ENCODE measurements around the gene HYAL2. TPM values are rescaled to one million over a fixed set of nuclear protein-coding genes. Genes with fewer than 3 reads are reported as not detected.

Gene HYAL2
- total and polyA plus RNA-seq, 9 of the 15 experiments (the other 6 are each of a cell fraction or from before 2014, with no cell fraction given), result 0.36 to 22.7 (median 11.4) TPM; not detected in 1

DNA sequence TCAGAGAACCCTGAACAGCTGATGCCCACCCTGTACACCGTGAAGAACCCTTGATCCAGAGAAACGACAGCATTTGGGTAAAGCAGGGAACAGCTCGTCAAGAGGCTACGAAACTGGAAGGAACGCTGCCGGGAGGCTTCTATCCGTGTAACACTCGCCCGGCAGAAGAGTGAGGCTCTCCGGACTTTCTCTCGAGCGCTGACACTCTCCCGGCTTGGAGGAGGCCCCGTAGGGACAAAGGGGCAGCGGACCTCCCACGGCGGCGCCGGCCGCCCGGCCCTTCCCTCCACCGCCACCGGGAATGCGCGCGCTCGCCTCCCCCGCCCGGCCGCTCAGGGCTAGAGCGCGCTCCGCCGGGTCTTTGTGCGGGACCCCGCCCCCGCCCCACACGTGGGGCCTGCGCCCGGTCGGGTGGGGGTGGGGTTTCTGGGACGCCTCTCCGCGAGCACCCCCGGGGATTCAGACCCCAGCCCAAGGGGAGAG lies 1.7 kb downstream of the HYAL2 start (continued):
- TF ChIP-seq, protein P1, sequence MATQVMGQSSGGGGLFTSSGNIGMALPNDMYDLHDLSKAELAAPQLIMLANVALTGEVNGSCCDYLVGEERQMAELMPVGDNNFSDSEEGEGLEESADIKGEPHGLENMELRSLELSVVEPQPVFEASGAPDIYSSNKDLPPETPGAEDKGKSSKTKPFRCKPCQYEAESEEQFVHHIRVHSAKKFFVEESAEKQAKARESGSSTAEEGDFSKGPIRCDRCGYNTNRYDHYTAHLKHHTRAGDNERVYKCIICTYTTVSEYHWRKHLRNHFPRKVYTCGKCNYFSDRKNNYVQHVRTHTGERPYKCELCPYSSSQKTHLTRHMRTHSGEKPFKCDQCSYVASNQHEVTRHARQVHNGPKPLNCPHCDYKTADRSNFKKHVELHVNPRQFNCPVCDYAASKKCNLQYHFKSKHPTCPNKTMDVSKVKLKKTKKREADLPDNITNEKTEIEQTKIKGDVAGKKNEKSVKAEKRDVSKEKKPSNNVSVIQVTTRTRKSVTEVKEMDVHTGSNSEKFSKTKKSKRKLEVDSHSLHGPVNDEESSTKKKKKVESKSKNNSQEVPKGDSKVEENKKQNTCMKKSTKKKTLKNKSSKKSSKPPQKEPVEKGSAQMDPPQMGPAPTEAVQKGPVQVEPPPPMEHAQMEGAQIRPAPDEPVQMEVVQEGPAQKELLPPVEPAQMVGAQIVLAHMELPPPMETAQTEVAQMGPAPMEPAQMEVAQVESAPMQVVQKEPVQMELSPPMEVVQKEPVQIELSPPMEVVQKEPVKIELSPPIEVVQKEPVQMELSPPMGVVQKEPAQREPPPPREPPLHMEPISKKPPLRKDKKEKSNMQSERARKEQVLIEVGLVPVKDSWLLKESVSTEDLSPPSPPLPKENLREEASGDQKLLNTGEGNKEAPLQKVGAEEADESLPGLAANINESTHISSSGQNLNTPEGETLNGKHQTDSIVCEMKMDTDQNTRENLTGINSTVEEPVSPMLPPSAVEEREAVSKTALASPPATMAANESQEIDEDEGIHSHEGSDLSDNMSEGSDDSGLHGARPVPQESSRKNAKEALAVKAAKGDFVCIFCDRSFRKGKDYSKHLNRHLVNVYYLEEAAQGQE (IDR thresholded peaks at IDR 0.05; ENCODE audit: borderline replicate concordance), result peak; percentile 14; the same call in 1 of the 2 replicates
- TF ChIP-seq, protein P1 (CRISPR knock-in tag; IDR thresholded peaks at IDR 0.05; ENCODE audit: low read depth), result no peak
- TF ChIP-seq TEAD1 (CRISPR knock-in tag; IDR thresholded peaks at IDR 0.05), result peak; percentile 33 to 69; a peak in 2 of 4 replicates
- TF ChIP-seq MYC (IDR thresholded peaks at IDR 0.05; ENCODE audit: low read depth, low read length), result peak; percentile 80
- no peak for TF ChIP-seq MYC (CRISPR knock-in tag; IDR thresholded peaks at IDR 0.05; ENCODE audit: borderline replicate concordance, low read depth)
- TF ChIP-seq, protein P2, sequence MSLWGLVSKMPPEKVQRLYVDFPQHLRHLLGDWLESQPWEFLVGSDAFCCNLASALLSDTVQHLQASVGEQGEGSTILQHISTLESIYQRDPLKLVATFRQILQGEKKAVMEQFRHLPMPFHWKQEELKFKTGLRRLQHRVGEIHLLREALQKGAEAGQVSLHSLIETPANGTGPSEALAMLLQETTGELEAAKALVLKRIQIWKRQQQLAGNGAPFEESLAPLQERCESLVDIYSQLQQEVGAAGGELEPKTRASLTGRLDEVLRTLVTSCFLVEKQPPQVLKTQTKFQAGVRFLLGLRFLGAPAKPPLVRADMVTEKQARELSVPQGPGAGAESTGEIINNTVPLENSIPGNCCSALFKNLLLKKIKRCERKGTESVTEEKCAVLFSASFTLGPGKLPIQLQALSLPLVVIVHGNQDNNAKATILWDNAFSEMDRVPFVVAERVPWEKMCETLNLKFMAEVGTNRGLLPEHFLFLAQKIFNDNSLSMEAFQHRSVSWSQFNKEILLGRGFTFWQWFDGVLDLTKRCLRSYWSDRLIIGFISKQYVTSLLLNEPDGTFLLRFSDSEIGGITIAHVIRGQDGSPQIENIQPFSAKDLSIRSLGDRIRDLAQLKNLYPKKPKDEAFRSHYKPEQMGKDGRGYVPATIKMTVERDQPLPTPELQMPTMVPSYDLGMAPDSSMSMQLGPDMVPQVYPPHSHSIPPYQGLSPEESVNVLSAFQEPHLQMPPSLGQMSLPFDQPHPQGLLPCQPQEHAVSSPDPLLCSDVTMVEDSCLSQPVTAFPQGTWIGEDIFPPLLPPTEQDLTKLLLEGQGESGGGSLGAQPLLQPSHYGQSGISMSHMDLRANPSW (CRISPR knock-in tag; IDR thresholded peaks at IDR 0.05), result no peak
- TF ChIP-seq, protein P3, sequence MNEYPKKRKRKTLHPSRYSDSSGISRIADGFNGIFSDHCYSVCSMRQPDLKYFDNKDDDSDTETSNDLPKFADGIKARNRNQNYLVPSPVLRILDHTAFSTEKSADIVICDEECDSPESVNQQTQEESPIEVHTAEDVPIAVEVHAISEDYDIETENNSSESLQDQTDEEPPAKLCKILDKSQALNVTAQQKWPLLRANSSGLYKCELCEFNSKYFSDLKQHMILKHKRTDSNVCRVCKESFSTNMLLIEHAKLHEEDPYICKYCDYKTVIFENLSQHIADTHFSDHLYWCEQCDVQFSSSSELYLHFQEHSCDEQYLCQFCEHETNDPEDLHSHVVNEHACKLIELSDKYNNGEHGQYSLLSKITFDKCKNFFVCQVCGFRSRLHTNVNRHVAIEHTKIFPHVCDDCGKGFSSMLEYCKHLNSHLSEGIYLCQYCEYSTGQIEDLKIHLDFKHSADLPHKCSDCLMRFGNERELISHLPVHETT (CRISPR knock-in tag; conservative IDR thresholded peaks at IDR 0.05 in 1 of 2, IDR thresholded peaks at IDR 0.05 in 1 of 2), result peak in 1 of 2 experiments; percentile 77; a peak in 2 of 4 replicates
- TF ChIP-seq HDAC2 (IDR thresholded peaks at IDR 0.05), result 0 out of 2 replicates have a peak, but pooled peaks have one; percentile 5
- TF ChIP-seq MXI1 (IDR thresholded peaks at IDR 0.05; ENCODE audit: low read depth, low read length), result peak; percentile 81; the same call in 1 of the 2 replicates
- TF ChIP-seq, protein P4, sequence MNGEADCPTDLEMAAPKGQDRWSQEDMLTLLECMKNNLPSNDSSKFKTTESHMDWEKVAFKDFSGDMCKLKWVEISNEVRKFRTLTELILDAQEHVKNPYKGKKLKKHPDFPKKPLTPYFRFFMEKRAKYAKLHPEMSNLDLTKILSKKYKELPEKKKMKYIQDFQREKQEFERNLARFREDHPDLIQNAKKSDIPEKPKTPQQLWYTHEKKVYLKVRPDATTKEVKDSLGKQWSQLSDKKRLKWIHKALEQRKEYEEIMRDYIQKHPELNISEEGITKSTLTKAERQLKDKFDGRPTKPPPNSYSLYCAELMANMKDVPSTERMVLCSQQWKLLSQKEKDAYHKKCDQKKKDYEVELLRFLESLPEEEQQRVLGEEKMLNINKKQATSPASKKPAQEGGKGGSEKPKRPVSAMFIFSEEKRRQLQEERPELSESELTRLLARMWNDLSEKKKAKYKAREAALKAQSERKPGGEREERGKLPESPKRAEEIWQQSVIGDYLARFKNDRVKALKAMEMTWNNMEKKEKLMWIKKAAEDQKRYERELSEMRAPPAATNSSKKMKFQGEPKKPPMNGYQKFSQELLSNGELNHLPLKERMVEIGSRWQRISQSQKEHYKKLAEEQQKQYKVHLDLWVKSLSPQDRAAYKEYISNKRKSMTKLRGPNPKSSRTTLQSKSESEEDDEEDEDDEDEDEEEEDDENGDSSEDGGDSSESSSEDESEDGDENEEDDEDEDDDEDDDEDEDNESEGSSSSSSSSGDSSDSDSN (IDR thresholded peaks at IDR 0.05; ENCODE audit: borderline replicate concordance in 1 of 2, low read depth in 2 of 2, low read length in 2 of 2), result peak in 1 of 2 experiments; percentile 66; a peak in 1 of 4 replicates
- peak; percentile 84; the same call in 1 of the 2 replicates for TF ChIP-seq CXXC5 (CRISPR knock-in tag; IDR thresholded peaks at IDR 0.05)
